ENCODE data around the gene SLC2A9.

DNA sequence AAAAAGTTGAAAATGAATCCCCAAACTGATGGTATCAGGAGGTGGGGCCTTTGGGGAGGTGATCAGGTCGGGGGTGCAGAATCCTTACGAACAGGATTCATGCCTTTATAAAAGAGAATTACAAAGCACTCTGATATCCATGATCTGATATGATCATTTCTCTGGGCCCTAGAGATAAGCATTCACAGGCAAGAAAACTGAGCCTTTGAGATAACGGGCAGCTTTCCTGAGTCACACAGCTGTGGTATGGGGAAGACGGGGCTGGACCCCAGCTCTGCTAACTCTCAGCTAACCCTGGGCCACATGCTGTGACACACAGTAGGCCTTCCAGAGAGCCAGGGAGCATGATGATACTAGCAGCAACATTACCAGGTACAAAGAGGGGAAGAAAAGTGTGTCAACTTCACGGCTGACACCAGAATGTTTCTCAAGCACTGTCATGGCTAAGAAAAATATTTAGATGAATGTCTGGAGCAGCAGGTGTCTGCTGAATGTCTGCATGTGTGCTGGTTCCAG, 85.1 kb downstream of the SLC2A9 start:
- TF ChIP-seq, protein P1, sequence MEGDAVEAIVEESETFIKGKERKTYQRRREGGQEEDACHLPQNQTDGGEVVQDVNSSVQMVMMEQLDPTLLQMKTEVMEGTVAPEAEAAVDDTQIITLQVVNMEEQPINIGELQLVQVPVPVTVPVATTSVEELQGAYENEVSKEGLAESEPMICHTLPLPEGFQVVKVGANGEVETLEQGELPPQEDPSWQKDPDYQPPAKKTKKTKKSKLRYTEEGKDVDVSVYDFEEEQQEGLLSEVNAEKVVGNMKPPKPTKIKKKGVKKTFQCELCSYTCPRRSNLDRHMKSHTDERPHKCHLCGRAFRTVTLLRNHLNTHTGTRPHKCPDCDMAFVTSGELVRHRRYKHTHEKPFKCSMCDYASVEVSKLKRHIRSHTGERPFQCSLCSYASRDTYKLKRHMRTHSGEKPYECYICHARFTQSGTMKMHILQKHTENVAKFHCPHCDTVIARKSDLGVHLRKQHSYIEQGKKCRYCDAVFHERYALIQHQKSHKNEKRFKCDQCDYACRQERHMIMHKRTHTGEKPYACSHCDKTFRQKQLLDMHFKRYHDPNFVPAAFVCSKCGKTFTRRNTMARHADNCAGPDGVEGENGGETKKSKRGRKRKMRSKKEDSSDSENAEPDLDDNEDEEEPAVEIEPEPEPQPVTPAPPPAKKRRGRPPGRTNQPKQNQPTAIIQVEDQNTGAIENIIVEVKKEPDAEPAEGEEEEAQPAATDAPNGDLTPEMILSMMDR (conservative IDR thresholded peaks at IDR 0.05 in 1 of 2, IDR thresholded peaks at IDR 0.05 in 1 of 2; ENCODE audit: low read depth in 1 of 2, low read length in 2 of 2): no peak
- TF ChIP-seq EZH2 (IDR thresholded peaks at IDR 0.05; ENCODE audit: low read length, missing control alignments): no peak
